Suprapubic skin (tissue), 3 donors: ENCODE measurements around the gene TBC1D8.

Experiments used
- POLR2A ChIP-seq, 2 donors: fragments of 450-650 bp; IDR thresholded peaks; one replicate each; pipeline ENCODE4 v1.6.1; 2017; ENCODE audit warnings: antibody characterized with exemption in 2 of 2, mild to moderate bottlenecking in 2 of 2, moderate library complexity in 2 of 2
- TF ChIP-seq, protein P1 (sequence below), 2 donors: fragments of 200-600 bp in 1 of 2; fragments of 450-650 bp in 1 of 2; sonication (generic) in 1 of 2; IDR thresholded peaks; one replicate each; pipeline ENCODE4 v1.5.1; 2016 to 2019; ENCODE audit warnings: antibody characterized with exemption in 2 of 2, mild to moderate bottlenecking in 1 of 2, moderate library complexity in 1 of 2

DNA sequence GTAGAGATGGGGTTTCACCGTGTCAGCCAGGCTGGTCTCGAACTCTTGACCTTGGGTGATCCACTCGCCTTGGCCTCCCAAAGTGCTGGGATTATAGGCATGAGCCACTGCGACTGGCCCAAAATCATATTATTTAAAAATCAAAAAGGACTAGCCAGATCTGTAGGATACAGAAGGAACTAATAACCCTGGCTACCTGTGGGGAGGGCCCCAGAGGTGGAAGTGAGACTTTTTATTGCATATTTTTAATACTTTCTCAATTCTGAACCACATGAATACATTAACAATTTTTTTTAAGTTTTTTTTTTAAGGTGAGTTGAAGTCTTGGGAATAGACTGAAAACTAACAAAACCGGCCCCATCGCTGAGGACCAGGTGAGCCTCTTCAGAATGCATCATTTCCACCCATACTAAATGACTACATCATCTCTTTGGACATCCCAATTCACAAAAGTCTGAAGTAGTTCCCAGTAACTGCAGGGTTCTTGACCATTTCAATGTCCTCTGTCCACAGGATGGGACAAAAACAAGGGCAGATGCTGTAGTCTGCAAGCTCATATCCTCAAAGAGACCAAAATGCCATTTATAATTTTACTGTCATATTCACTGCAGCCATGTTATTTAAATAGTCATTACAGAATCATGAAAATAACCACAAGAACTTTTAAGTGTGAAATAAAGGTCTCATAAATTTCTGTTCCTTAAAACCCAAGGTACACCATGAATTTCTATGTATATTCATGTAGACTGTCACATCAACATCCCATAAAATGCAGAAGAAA is 127.7 kb downstream of the TBC1D8 start:
- TF ChIP-seq POLR2A (IDR thresholded peaks at IDR 0.05), result no peak
- TF ChIP-seq, protein P1, sequence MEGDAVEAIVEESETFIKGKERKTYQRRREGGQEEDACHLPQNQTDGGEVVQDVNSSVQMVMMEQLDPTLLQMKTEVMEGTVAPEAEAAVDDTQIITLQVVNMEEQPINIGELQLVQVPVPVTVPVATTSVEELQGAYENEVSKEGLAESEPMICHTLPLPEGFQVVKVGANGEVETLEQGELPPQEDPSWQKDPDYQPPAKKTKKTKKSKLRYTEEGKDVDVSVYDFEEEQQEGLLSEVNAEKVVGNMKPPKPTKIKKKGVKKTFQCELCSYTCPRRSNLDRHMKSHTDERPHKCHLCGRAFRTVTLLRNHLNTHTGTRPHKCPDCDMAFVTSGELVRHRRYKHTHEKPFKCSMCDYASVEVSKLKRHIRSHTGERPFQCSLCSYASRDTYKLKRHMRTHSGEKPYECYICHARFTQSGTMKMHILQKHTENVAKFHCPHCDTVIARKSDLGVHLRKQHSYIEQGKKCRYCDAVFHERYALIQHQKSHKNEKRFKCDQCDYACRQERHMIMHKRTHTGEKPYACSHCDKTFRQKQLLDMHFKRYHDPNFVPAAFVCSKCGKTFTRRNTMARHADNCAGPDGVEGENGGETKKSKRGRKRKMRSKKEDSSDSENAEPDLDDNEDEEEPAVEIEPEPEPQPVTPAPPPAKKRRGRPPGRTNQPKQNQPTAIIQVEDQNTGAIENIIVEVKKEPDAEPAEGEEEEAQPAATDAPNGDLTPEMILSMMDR (IDR thresholded peaks at IDR 0.05), result no peak
